Measurements from ENCODE around the gene PCDHGA4.

DNA sequence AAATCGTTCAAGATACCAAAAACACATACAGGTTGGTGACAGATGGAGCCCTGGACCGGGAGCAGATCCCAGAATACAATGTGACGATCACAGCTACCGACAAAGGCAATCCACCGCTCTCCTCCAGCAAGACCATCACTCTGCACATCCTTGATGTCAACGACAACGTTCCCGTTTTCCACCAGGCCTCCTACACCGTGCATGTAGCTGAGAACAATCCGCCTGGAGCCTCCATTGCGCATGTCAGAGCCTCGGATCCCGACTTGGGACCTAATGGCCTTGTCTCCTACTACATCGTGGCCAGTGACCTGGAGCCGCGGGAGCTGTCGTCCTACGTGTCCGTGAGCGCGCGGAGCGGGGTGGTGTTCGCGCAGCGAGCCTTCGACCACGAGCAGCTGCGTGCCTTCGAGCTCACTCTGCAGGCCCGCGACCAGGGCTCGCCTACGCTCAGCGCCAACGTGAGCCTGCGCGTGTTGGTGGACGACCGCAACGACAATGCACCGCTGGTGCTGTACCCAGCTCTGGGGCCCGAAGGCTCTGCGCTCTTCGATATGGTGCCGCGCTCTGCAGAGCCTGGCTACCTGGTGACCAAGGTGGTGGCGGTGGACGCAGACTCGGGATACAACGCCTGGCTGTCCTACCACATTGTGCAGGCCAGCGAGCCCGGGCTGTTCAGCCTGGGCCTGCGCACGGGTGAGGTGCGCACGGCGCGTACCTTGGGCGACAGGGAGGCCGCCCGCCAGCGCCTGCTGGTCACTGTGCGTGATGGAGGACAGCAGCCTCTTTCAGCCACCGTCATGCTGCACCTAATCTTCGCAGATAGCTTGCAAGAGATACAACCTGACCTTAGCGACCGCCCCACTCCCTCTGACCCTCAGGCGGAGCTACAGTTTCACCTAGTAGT, 17.0 kb downstream of the PCDHGA4 start:
- TF ChIP-seq, protein P1, sequence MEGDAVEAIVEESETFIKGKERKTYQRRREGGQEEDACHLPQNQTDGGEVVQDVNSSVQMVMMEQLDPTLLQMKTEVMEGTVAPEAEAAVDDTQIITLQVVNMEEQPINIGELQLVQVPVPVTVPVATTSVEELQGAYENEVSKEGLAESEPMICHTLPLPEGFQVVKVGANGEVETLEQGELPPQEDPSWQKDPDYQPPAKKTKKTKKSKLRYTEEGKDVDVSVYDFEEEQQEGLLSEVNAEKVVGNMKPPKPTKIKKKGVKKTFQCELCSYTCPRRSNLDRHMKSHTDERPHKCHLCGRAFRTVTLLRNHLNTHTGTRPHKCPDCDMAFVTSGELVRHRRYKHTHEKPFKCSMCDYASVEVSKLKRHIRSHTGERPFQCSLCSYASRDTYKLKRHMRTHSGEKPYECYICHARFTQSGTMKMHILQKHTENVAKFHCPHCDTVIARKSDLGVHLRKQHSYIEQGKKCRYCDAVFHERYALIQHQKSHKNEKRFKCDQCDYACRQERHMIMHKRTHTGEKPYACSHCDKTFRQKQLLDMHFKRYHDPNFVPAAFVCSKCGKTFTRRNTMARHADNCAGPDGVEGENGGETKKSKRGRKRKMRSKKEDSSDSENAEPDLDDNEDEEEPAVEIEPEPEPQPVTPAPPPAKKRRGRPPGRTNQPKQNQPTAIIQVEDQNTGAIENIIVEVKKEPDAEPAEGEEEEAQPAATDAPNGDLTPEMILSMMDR (IDR thresholded peaks at IDR 0.05; ENCODE audit: low read length) = no peak
- no peak for TF ChIP-seq EZH2 (IDR thresholded peaks at IDR 0.05; ENCODE audit: borderline replicate concordance, low read length)

Data from OCI-LY1 (cell line).